ENCODE measurements around the gene SHC1.

SHC1 gene

GRCh38 chr1:154937085-154937987, 33.2 kb downstream of the SHC1 start:
- DNase-seq, result peak; percentile 94

- peak; percentile 97 for DNase-seq
Measured at GRCh38 chr1:154936555-154937084, 33.9 kb downstream of the SHC1 start, which contains the start of gene PMVK. PMVK (minus strand) TSS chr1:154936719; CDS start chr1:154936685, 34 bp downstream.

GRCh38 chr1:154935749-154936554, 34.6 kb downstream of the SHC1 start:
- peak; percentile 46 for DNase-seq

GRCh38 chr1:154934358-154934948, 36.1 kb downstream of the SHC1 start:
- DNase-seq, result no peak

- no peak for DNase-seq
Measured at GRCh38 chr1:154931940-154932487, 38.5 kb downstream of the SHC1 start.

- no peak for DNase-seq
Measured at GRCh38 chr1:154926201-154926600, 44.3 kb downstream of the SHC1 start.

GRCh38 chr1:154925335-154926170, 45.0 kb downstream of the SHC1 start:
- DNase-seq, result no peak

GRCh38 chr1:154923695-154924094, 46.9 kb downstream of the SHC1 start:
- DNase-seq, result no peak

GRCh38 chr1:154913273-154913672, 57.3 kb downstream of the SHC1 start:
- DNase-seq, result no peak

GRCh38 chr1:154912755-154913154, 57.8 kb downstream of the SHC1 start:
- no peak for DNase-seq

Data from CD4-positive, alpha-beta T cell treated with Interleukin-12 subunit alpha and Interleukin-12 subunit beta, for 1 hour (primary cell).